K562 (cell line): Measurements from ENCODE around the gene TWIST1. TPM values are rescaled to one million over a fixed set of nuclear protein-coding genes. Genes with fewer than 3 reads are reported as not detected.

Source experiments
- ATAC-seq: fragments of 200-7000 bp; cut with Tn5 transposase; 3 replicates; pipeline ENCODE4 v1.9.1; 2020; ENCODE audit warnings: moderate library complexity
- BruUV-seq: library from RNA; stranded (reverse); fragments of 400-500 nt; replicated peaks from 2 replicates; lab custom pipeline; 2021; lab: Mats Ljungman, UMichigan
- CTCF ChIA-PET: fragments of 300-600 bp; formaldehyde crosslinking; extraction: SDS; loops from one replicate; lab custom pipeline; 2021; ENCODE audit warnings: low intra/inter-chr PET ratio; lab: Yijun Ruan, JAX
- POLR2A ChIA-PET: fragments of 300-600, 350-650 bp; sonication (Branson Sonifier 250); formaldehyde crosslinking; extraction: SDS; loops from one replicate; lab custom pipeline; 2021; ENCODE audit warnings: antibody characterized with exemption, inconsistent platforms; lab: Yijun Ruan, JAX
- DNase-seq, 4 experiments: peaks; one replicate each; pipeline versions ENCODE4 v3.0.0 to v3.0.0-alpha.2; 2011 to 2018; ENCODE audit warnings: low spot score in 3 of 4, mixed read lengths in 3 of 4; ENCODE audit errors: extremely low read depth in 1 of 4
- FAIRE-seq: peaks from 2 replicates; lab custom pipeline; 2011; peaks lifted over from hg19 to GRCh38; lab: Jason Lieb, UNC
- H2AFZ ChIP-seq: 2 replicates; pipeline ENCODE4 v1.6.0; 2011; ENCODE audit warnings: low read depth, low read length, control low read depth, inconsistent platforms
- H3K27ac ChIP-seq: fragments of 200-600 bp; 3 replicates; pipeline ENCODE4 v1.8.0; 2011; ENCODE audit warnings: low read depth, mild to moderate bottlenecking, control low read depth, inconsistent platforms, low read length, moderate library complexity, mixed read lengths; ENCODE audit errors: extremely low read depth
- H3K27me3 ChIP-seq, 2 experiments: fragments of 300-600 bp in 1 of 2; 2 replicates in 1 of 2; 3 replicates in 1 of 2; pipeline versions ENCODE4 v1.6.0 to v1.8.0; 2011; ENCODE audit warnings: inconsistent platforms in 2 of 2, low read length in 2 of 2, mild to moderate bottlenecking in 1 of 2, mixed read lengths in 1 of 2, moderate library complexity in 1 of 2; ENCODE audit not compliant: control insufficient read depth in 2 of 2, insufficient read depth in 2 of 2
- H3K36me3 ChIP-seq: fragments of 300-600 bp; 3 replicates; pipeline ENCODE4 v1.8.0; 2011; ENCODE audit warnings: mild to moderate bottlenecking, low read length, inconsistent platforms; ENCODE audit not compliant: control insufficient read depth, insufficient read depth
- H3K4me1 ChIP-seq, 2 experiments: fragments of 200-600 bp in 1 of 2; replicated peaks in 1 of 2; 2 replicates in 1 of 2; 3 replicates in 1 of 2; pipeline versions ENCODE4 v1.5.1 to v1.8.0; 2011; ENCODE audit warnings: inconsistent platforms in 2 of 2, low read length in 2 of 2, mild to moderate bottlenecking in 1 of 2, mixed read lengths in 1 of 2, moderate library complexity in 1 of 2; ENCODE audit not compliant: control insufficient read depth in 2 of 2, insufficient read depth in 2 of 2
- H3K4me2 ChIP-seq: 2 replicates; pipeline ENCODE4 v1.6.1; 2011; ENCODE audit warnings: low read length, control low read depth, inconsistent platforms, mixed read lengths; ENCODE audit not compliant: insufficient read depth
- H3K4me3 ChIP-seq: fragments of 200-600 bp; sonication (generic), shearing (Covaris generic); 2 replicates; pipeline ENCODE4 v1.5.1; 2016; ENCODE audit warnings: control low read depth, inconsistent platforms
- H3K79me2 ChIP-seq: fragments of 200-600 bp; 3 replicates; pipeline ENCODE4 v1.8.0; 2011; ENCODE audit warnings: low read length, inconsistent platforms; ENCODE audit not compliant: control insufficient read depth, insufficient read depth
- H3K9ac ChIP-seq, 2 experiments: 2 replicates each; pipeline versions ENCODE4 v1.6.0 to v1.6.1; 2011; ENCODE audit warnings: low read depth in 2 of 2, low read length in 2 of 2, control low read depth in 1 of 2, inconsistent platforms in 1 of 2, mild to moderate bottlenecking in 1 of 2, mixed read lengths in 1 of 2; ENCODE audit not compliant: insufficient read depth in 1 of 2
- H3K9me1 ChIP-seq: one replicate; pipeline ENCODE4 v1.6.0; 2011; ENCODE audit warnings: inconsistent platforms, mild to moderate bottlenecking, low read length, moderate library complexity; ENCODE audit not compliant: control insufficient read depth, insufficient read depth
- H3K9me3 ChIP-seq: replicated peaks from 2 replicates; pipeline ENCODE4 v1.5.1; 2011; ENCODE audit warnings: low read depth, low read length, inconsistent platforms; ENCODE audit not compliant: control insufficient read depth, insufficient read depth
- H4K20me1 ChIP-seq: replicated peaks from 2 replicates; pipeline ENCODE4 v1.6.1; 2011; ENCODE audit warnings: low read length, inconsistent platforms, mixed read lengths; ENCODE audit not compliant: control insufficient read depth, insufficient read depth
- BCL6 ChIP-seq: fragments of 250-450 bp; sonication (Bioruptor Pico); IDR thresholded peaks from 2 replicates; pipeline ENCODE4 v1.4.0; 2020
- ELF2 ChIP-seq: fragments of 250-450 bp; sonication (Bioruptor Pico); IDR thresholded peaks from 2 replicates; pipeline ENCODE4 v1.5.0; 2021; ENCODE audit warnings: mild to moderate bottlenecking
- FOXA1 ChIP-seq: fragments of 450-650 bp; IDR thresholded peaks from 2 replicates; pipeline ENCODE4 v1.6.1; 2016; ENCODE audit warnings: mild to moderate bottlenecking, borderline replicate concordance
- MAFF ChIP-seq: IDR thresholded peaks from 2 replicates; pipeline ENCODE4 v1.6.1; 2012; ENCODE audit warnings: low read length, improper control_type of control experiment
- MXD1 ChIP-seq: fragments of 250-450 bp; sonication (Bioruptor Pico); IDR thresholded peaks from 2 replicates; pipeline ENCODE4 v1.8.0; 2021; ENCODE audit warnings: borderline replicate concordance, mild to moderate bottlenecking, moderate library complexity; ENCODE audit not compliant: poor library complexity, severe bottlenecking
- NEUROD1 ChIP-seq: fragments of 150-350 bp; IDR thresholded peaks from 2 replicates; pipeline ENCODE4 v1.6.1; 2014; ENCODE audit warnings: borderline replicate concordance, low read length, low read depth; ENCODE audit not compliant: partially characterized antibody
- NFYB ChIP-seq: IDR thresholded peaks from 2 replicates; pipeline ENCODE4 v1.6.1; 2011; ENCODE audit warnings: mild to moderate bottlenecking, moderate library complexity; ENCODE audit not compliant: insufficient read length; ENCODE audit errors: extremely low read depth
- RBM34 ChIP-seq: fragments of 200-400 bp; formaldehyde crosslinking; IDR thresholded peaks from 2 replicates; pipeline ENCODE4 v1.6.1; 2018; ENCODE audit warnings: low read length, borderline replicate concordance; ENCODE audit not compliant: insufficient read depth
- RCOR1 ChIP-seq, 2 experiments: IDR thresholded peaks; 2 replicates each; pipeline ENCODE4 v1.6.1; 2012; ENCODE audit warnings: low read depth in 2 of 2, low read length in 2 of 2, borderline replicate concordance in 1 of 2, improper control_type of control experiment in 1 of 2
- TAF7 ChIP-seq: fragments of 450-650 bp; IDR thresholded peaks from 2 replicates; pipeline ENCODE4 v1.6.1; 2016; ENCODE audit warnings: missing genetic modification characterization, missing compliant biosample characterization
- YBX1 ChIP-seq: fragments of 450-650 bp; IDR thresholded peaks from 2 replicates; pipeline ENCODE4 v1.7.1; 2016; ENCODE audit warnings: mild to moderate bottlenecking
- ZFPM2 ChIP-seq: fragments of 250-450 bp; sonication (Bioruptor Pico); IDR thresholded peaks from 2 replicates; pipeline ENCODE4 v1.5.1; 2022; ENCODE audit warnings: mild to moderate bottlenecking
- ZNF224 ChIP-seq: sonication (generic); formaldehyde crosslinking; IDR thresholded peaks from 2 replicates; pipeline ENCODE4 v1.8.0; 2022; ENCODE audit warnings: mild to moderate bottlenecking, missing genetic modification reagents
- ZNF232 ChIP-seq: sonication (generic); formaldehyde crosslinking; IDR thresholded peaks from 2 replicates; pipeline ENCODE4 v1.8.0; 2022; ENCODE audit warnings: mild to moderate bottlenecking, missing genetic modification reagents
- ZNF785 ChIP-seq: fragments of 250-450 bp; sonication (Bioruptor Pico); IDR thresholded peaks from 2 replicates; pipeline ENCODE4 v1.4.0; 2020; ENCODE audit warnings: mild to moderate bottlenecking
- WGBS: fragments of 100-300 bp; shearing (Covaris generic); methylation state at CpG from one replicate; pipeline ENCODE4 v1.1.6; 2016; ENCODE audit warnings: low coverage, mixed read lengths; ENCODE audit not compliant: insufficient coverage; ENCODE audit errors: missing lambda C conversion rate; 5-methylcytosine and 5-hydroxymethylcytosine counted together
- in situ Hi-C: fragments of 300-500 bp; cut with MboI; formaldehyde crosslinking; loops from 4 replicates; pipeline ENCODE4 v1.15.0; 2018; ENCODE audit warnings: inconsistent platforms, mixed read lengths
- intact Hi-C: fragments of 100-400 bp; cut with micrococcal nuclease; formaldehyde crosslinking; loops from 2 replicates; pipeline ENCODE4 v1.14.2; 2022
- polyA plus RNA-seq, 8 experiments: library from polyadenylated mRNA; depleted of rRNA in 4 of 8; stranded (reverse) in 5 of 8; unstranded in 3 of 8; fragments of >200 nt; fragmentation: Nextera tagmentation in 2 of 8; fragmentation: Illumina TruSeq in 1 of 8; extraction: Ambion mirVana in 2 of 8; extraction: Trizol in 1 of 8; gene quantifications; 2 replicates each; pipeline versions ENCODE4 v1.2.1 to v1.2.3, GENCODE V29; 2011 to 2014; ENCODE audit warnings: inconsistent platforms in 1 of 8, missing spikeins in 1 of 8
- total RNA-seq, 7 experiments: library from RNA; depleted of rRNA in 6 of 7; stranded (reverse); fragments of >200 nt in 6 of 7; fragmentation: Illumina TruSeq in 2 of 7; extraction: Trizol in 2 of 7; gene quantifications; 2 replicates each; pipeline versions ENCODE4 v1.2.1 to v1.2.3, GENCODE V29; 2011 to 2021; ENCODE audit warnings: low replicate concordance in 1 of 7

The TWIST1 gene
- total and polyA plus RNA-seq, 9 of the 15 experiments (the other 6 are each of a cell fraction or from before 2014, with no cell fraction given), result 0.10 to 0.86 (median 0.15) TPM; not detected in 2

- intact Hi-C loops, result no loop called here
Observed at GRCh38 chr7:19112274-19113001, 5.0 kb downstream of the TWIST1 start.

More at GRCh38 chr7:19112274-19113001, 5.0 kb downstream of the TWIST1 start:
- Histone ChIP-seq H3K79me2 (no peaks in the 10 kb centered on the region), H3K9me1 (no peaks in the 10 kb centered on the region), H3K27me3 (peaks cover 3 to 23% of the 10 kb centered on the region in 2 experiments; a peak in 3 of 5 replicates), H3K4me1 (peaks cover 0 to 11% of the 10 kb centered on the region in 2 experiments; a peak in 2 of 5 replicates), H3K4me2 (no peak overlapping the region), H3K36me3 (no peaks in the 10 kb centered on the region), H3K9me3 (no peaks in the 10 kb centered on the region)
- ATAC-seq (no peak), FAIRE-seq (no peak)
- WGBS, result 2% methylated on average over 38 of the region's 42 CpGs
- ChIA-PET CTCF (no interaction called here), POLR2A (no interaction called here)
- in situ Hi-C loops, result no loop called here
- BruUV-seq, result no TSS peak
- TF ChIP-seq BCL6 (no peak), ZNF224 (CRISPR knock-in tag) (no peak), FOXA1 (no peak), ZFPM2 (CRISPR knock-in tag) (no peak), NEUROD1 (no peak), RBM34 (no peak), ZNF785 (CRISPR knock-in tag) (no peak), RCOR1 (IDR thresholded peaks at IDR 0.05; ENCODE audit: borderline replicate concordance in 1 of 2, low read depth in 2 of 2, low read length in 2 of 2) (no peak), ZNF232 (CRISPR knock-in tag) (no peak), TAF7 (tag) (no peak), YBX1 (no peak), MXD1 (CRISPR knock-in tag) (no peak), NFYB (no peak), ELF2 (CRISPR knock-in tag) (no peak), MAFF (no peak)
- TF ChIP-seq, all 486 proteins: peak for 0
- no peak for DNase-seq
- H3K4me3 ChIP-seq, result no peak overlapping the region
- H4K20me1 ChIP-seq, result no peaks in the 10 kb centered on the region
- no peak overlapping the region for H3K9ac ChIP-seq
- no peak overlapping the region for H3K27ac ChIP-seq
- no peak overlapping the region for H2AFZ ChIP-seq
